HG03060 (cell line): Measurements from ENCODE around the gene SLC2A1.

Experiments
- ATAC-seq: cut with Tn5 transposase; IDR thresholded peaks from one replicate; pipeline ENCODE4 v1.9.1; 2021; ENCODE audit warnings: low read depth, moderate number of reproducible peaks; ENCODE audit not compliant: unreplicated experiment

Gene SLC2A1

DNA sequence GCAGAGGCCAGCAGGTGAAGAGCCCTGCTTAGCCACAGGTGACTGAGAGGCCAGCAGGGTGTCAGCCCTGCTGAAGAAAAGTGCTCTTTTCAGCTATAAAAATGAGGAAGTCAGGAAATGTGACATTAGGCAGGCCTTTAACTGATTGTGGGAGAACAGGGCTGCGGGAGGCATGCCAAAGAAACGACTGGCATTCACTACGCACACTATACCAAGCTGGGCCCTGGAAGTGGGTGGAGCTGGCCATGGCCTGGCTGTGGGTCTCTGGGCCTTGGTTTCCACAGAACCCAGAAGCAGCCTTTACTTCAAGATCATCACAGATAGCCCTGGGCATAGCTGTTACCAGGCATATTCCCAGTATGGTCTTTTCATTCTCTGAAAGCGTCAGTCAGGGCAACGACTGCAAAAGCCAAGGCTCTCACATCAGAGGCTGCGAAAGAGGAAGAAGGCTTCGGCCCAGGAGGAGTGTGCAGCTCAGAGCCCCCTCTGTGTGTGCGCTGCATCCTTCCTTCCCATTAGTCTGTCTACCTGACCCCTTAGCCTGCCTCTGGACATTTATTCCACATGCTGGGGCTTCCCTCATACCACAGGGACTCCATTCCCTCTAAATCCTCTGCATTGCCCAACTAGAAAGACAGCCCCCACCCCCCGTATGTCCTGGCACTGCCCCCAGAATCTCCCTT is 14.3 kb downstream of the SLC2A1 start:
- no peak for ATAC-seq

- ATAC-seq, result no peak
Observed at GRCh38 chr1:42943728-42944127, 14.9 kb downstream of the SLC2A1 start.

DNA sequence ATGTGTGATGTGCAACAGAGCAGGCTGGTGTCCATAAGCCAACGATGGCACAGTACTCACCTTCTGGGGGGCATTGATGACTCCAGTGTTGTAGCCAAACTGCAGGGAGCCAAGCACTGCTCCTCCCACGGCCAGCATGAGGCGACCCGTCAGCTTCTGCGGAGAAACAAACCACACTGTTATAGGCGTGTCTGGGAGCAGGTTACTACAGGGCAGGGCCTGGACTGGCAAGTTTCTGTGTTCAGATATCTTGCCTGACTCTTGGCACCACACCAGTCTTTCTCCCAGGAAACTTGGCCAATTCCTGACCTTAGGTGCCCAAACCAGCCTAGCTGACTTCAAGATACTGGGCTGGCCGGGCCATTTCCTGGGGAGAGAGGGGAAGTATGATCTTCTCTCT is 15.5 kb downstream of the SLC2A1 start:
- ATAC-seq, result no peak

DNA sequence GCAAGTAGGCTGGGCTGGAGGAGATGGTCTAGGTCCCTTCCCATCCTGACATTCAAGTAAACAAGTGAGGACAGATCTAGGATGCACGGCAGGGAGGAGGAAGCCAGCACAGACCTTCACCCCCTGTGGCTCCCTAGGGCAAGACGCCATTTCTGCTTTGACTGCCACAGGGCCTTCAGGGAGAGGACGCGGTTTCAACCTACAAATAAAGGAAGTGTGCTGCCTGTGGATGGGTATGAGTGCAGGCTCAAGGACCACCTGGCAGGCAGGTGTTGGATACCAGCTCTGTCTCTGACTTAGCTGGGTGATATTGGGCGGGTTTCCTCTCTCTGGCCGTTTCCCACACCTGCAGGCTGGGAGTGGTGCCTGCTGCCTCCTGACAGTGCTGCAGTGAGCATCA is 16.2 kb downstream of the SLC2A1 start:
- ATAC-seq, result no peak

DNA sequence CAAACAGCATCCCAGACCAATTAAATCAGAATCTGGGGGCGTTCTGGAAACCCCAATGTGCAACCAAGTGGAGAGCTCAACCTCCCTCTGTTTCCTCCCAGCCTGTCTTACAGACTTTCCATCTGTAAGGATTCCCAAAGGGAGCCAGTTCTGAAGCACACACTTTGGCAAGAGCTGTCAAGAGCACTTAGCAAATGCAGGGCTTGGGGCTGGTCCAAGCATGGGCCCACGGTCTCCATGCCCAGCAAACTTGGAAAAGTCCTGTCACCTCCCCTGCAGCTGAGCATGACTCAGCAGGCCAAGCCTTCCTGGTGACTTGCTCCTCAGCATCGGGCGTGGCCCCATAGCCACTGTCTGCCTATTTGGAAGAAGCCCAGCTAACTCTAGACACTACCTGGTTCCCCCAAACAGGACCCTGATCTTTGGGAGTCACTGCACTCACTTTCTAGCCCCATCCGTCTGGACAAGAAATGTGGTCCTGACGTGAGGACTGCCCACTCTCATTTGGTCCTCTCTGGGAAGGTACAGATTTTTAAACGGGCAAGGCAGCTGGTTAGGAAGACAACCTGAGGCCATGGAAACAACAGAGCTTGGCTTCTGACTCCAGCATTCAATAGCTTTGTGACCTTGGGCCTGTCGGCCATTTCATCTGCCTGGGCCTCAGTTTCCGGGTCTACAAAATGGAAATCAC is 16.9 kb downstream of the SLC2A1 start:
- no peak for ATAC-seq

DNA sequence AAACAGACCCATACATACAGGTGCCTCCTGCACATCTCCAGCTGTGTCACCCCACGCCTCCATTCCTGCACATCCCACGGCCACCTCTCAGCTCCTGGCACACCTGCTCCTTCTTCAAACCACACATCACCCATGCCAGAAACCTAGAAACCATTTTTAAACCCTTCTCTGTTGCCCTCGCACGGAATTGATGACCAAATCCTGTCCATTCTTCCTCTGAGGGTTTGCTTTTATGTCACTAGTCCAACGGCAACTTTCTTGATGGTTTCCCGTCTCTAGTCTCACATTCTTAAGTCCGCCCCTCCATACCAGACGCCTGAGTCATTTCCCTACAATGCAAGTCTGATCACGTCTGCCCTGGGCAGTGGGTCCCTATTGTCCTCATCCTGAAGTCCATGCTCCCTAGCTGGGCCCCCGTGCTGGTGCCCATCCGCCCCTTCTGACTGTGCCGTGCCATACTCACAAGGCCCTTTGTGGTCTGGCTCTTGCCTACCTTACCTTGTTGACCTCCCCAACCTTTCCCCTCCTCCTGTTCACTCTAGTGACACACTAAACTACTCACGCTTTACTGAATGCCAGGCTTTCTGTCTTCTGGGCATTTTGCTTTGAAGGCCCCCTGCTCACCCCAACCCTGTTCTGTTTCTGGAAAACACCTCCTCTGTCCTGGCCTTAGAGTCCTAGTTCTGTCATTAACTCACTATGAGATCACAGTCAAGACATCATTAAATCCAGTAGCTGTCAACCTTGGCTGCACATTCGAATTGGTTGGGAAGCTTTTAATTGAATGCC is 17.6 kb downstream of the SLC2A1 start:
- no peak for ATAC-seq

- no peak for ATAC-seq
Observed at GRCh38 chr1:42938645-42939615, 19.7 kb downstream of the SLC2A1 start.

DNA sequence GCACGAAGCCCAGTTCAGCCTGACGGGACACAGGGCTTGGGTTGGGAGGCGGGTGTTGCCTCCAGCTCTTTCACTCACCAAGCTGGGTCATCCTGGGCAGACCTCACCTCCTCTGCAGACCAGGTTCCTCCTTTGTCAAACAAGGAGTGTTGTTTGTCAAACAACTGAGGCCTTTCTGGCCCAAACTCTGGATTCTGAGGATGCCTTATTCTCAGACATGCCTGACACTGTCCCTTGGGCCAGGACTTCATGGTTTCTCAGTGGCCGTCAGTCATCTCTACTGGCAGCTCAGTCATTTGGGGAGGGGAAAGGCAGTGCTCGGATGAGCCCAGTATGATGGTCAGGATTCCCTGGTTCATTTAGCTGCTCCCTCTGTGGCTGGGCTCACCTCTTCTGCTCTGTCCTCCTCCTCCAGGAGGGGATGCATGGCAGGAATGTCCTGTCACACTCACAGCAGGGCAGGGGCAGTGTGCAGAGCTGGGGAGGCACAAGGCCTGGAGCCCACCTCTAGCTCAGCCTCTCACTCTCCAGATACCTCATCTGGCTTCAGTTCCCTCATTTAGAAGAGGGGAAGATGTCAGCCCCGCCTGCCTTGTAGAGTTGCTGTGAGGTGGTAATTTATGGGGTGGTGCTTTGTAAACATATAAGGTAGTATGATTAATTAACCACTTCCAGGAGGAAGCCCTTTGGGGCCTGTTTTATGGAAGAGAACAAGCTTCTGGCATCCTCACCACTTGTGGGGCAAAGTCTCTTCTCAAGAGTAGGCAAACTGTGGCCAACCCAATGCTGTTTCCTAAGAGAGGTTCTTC is 20.6 kb downstream of the SLC2A1 start:
- no peak for ATAC-seq

- ATAC-seq, result no peak
Observed at GRCh38 chr1:42937141-42937696, 21.4 kb downstream of the SLC2A1 start.

GRCh38 chr1:42936309-42937078 is 22.2 kb downstream of the SLC2A1 start:
- no peak for ATAC-seq

GRCh38 chr1:42935971-42936308 is 22.7 kb downstream of the SLC2A1 start:
- ATAC-seq, result no peak

DNA sequence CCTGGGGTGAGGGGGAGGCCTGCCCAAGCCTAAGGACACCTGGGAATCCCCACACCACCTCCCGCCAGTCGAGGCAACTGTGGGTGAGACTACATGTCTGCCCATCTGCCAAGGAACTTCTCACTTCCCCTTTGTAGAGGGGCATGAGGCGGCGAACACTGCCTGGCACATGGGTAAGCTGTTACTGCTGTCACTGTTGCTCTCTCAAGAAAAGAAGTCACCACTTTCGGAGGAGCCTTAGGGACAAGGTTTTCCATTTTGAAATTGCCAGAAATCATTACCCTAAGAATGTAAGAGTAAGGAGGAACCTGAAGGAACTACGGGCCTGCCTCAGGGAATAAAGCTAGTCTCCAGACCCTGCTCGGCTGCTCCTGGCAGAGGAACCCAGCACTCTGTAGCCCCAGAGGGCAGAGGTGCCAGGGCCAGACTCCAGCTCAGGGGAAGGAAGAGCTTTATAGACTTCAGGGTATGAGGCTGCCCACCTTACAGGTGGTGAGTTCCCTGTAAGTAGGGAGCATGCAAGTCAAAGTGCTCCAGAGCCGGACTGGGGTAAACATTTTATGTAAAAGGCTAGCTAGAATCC is 23.3 kb downstream of the SLC2A1 start:
- ATAC-seq, result no peak

DNA sequence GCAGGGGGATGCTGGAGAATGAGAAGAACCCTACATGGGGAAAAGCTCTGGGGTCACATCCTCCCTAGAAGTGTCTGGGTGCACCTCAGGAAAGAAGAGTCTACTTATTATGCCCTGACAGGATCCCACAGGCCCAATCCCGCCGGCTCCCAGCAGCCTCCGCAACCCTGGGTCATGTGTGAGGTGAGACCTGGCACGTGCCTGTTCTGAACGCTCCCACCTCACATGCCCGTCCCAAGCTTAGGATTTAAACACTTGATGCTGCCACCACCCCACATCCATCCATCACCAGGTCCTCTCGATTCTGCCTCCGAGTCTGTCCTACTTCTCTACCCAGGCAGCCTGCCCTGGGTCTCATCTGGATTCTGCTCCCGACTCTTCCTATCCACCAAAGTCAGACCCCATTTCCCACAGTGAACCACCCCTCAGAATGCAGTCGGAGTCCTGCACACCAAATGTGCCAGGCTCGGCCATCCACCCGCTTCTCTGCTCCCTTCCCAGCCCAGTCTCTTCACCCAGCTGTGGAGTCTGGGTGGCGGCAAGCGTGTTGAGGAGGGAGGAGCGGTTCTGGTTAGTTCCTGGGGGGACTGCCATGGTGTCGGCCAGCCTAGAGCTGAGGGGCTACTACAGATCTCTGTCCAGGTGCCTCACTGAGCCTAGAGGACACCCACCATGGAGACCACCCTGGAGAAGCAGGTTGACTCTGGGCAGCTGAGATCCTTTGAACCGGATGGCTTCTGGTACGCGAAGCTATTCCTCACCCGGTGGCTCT is 23.9 kb downstream of the SLC2A1 start:
- no peak for ATAC-seq

GRCh38 chr1:42933610-42934491 is 24.8 kb downstream of the SLC2A1 start:
- no peak for ATAC-seq

- ATAC-seq, result no peak
Observed at GRCh38 chr1:42933060-42933586, 25.5 kb downstream of the SLC2A1 start.

GRCh38 chr1:42932442-42932941 is 26.2 kb downstream of the SLC2A1 start:
- no peak for ATAC-seq
